BJ (cell line): Measurements from ENCODE around the gene MYCBPAP. TPM values are rescaled to one million over a fixed set of nuclear protein-coding genes. Genes with fewer than 3 reads are reported as not detected.

ENCODE experiments used
- CTCF ChIA-PET: fragments of 350-600 bp; formaldehyde crosslinking; extraction: SDS; loops from one replicate; lab custom pipeline; 2021; ENCODE audit warnings: antibody characterized with exemption, inconsistent platforms; lab: Yijun Ruan, JAX
- POLR2A ChIA-PET: fragments of 300-600 bp; sonication (Branson Sonifier 250); formaldehyde crosslinking; extraction: SDS; loops from one replicate; lab custom pipeline; 2021; ENCODE audit warnings: antibody characterized with exemption; lab: Charles Lee
- DNase-seq: peaks from one replicate; pipeline ENCODE4 v3.0.0-alpha.2; 2011; ENCODE audit warnings: low read depth
- H3K27me3 ChIP-seq: 2 replicates; pipeline ENCODE4 v1.6.0; 2011; ENCODE audit warnings: low read length; ENCODE audit not compliant: control insufficient read depth, insufficient read depth
- H3K36me3 ChIP-seq: 2 replicates; pipeline ENCODE4 v1.5.1; 2011; ENCODE audit warnings: low read length; ENCODE audit not compliant: control insufficient read depth, insufficient read depth
- H3K4me3 ChIP-seq: 2 replicates; pipeline ENCODE4 v1.5.1; 2011; ENCODE audit warnings: low read depth, mild to moderate bottlenecking, control low read depth, low read length
- polyA plus RNA-seq: library from polyadenylated mRNA; depleted of rRNA; stranded (reverse); fragments of >200 nt; gene quantifications from 2 replicates; pipeline ENCODE4 v1.2.3, GENCODE V29; 2011
- TF ChIP-seq, protein P1 (sequence below): IDR thresholded peaks from 2 replicates; pipeline ENCODE4 v1.5.1; 2011; ENCODE audit warnings: low read depth, mild to moderate bottlenecking, control low read depth, inconsistent platforms, low read length, moderate library complexity; ENCODE audit not compliant: insufficient read depth

The MYCBPAP gene
- polyA plus RNA-seq, 1 experiment: 0.67 TPM

DNA sequence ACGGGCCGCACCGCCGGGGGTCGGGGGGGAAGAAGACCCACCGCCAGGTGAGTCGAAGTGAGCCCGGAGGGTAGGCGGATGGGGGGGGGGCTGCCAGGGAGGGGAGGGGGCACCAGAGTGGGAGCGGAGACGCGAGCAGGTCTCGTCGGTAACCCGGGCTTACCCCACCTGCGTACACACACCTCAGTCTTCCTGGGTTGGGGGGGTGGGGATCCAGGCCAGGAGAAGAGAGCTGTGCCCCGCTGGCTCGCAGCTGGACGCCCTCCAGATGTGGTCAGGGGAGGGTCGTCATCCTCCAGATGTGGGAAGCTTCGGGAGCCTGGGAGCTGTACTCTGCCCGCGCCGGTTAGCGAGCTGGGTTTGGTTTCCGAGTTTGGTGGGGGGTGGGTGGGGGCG lies 53.5 kb downstream of the MYCBPAP start:
- ChIA-PET POLR2A (no interaction called here), CTCF (interaction anchor here (0.8 to 6.2 kb wide), 4 partner anchors 10 to 133 kb away, joined by 3 to 41 read pairs (median 22); no protein-coding TSS in a partner anchor)
- peaks cover 1% of the 10 kb centered on the region; the same call in 1 of the 2 replicates for H3K36me3 ChIP-seq
- peaks cover 43% of the 10 kb centered on the region for H3K27me3 ChIP-seq
- no peak for DNase-seq
- no peak overlapping the region for H3K4me3 ChIP-seq
- TF ChIP-seq, protein P1, sequence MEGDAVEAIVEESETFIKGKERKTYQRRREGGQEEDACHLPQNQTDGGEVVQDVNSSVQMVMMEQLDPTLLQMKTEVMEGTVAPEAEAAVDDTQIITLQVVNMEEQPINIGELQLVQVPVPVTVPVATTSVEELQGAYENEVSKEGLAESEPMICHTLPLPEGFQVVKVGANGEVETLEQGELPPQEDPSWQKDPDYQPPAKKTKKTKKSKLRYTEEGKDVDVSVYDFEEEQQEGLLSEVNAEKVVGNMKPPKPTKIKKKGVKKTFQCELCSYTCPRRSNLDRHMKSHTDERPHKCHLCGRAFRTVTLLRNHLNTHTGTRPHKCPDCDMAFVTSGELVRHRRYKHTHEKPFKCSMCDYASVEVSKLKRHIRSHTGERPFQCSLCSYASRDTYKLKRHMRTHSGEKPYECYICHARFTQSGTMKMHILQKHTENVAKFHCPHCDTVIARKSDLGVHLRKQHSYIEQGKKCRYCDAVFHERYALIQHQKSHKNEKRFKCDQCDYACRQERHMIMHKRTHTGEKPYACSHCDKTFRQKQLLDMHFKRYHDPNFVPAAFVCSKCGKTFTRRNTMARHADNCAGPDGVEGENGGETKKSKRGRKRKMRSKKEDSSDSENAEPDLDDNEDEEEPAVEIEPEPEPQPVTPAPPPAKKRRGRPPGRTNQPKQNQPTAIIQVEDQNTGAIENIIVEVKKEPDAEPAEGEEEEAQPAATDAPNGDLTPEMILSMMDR: no peak

DNA sequence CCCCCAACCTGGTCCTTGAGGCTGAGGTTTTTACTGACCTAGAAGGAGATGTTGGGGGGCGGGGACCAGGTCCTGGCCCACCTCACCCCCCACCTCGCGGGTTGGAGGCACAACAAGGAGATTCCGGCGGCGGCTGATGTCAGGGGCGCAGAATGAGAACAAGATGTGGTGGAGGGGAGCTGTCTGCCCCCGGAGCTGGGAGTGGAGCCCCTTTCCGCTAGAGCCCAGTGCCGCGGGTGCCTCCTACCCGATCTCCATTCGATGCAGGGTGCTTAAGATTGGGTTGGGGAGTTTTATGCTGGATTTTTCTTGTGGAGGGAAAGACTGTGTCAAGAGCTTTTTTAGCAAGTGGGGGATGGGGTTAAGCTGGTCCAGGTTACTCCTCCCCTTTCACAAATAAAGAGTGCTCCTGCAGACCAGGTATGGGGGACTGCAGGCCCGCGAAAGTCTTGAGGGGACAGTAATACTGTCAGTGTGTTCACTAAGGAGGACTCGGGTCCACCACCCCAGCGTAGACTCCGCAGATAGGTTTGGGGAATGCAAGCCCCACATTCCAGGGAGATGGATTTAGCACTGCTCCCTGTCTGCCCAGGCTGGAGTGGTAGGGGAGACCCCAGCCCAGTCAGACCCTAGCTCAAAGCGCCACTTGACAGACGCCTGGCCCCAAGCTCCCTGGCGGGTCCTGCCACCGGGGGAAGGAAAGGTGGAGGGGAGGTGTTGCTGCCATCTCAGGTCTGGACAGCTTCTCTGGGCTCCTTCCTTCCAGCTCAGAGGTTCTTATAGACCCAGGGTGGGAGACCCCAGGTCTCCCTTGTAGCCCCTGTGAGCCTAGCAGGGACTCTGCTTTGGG lies 54.2 kb downstream of the MYCBPAP start:
- peaks cover 47% of the 10 kb centered on the region for H3K27me3 ChIP-seq
- DNase-seq: no peak
- POLR2A ChIA-PET: no interaction called here
- CTCF ChIA-PET: interaction anchor here (0.7 to 6.2 kb wide), 11 partner anchors 10 to 132 kb away, joined by 3 to 41 read pairs (median 4); no protein-coding TSS in a partner anchor
- TF ChIP-seq, protein P1: no peak
- peaks cover 1% of the 10 kb centered on the region; the same call in 1 of the 2 replicates for H3K36me3 ChIP-seq
- no peak overlapping the region for H3K4me3 ChIP-seq

DNA sequence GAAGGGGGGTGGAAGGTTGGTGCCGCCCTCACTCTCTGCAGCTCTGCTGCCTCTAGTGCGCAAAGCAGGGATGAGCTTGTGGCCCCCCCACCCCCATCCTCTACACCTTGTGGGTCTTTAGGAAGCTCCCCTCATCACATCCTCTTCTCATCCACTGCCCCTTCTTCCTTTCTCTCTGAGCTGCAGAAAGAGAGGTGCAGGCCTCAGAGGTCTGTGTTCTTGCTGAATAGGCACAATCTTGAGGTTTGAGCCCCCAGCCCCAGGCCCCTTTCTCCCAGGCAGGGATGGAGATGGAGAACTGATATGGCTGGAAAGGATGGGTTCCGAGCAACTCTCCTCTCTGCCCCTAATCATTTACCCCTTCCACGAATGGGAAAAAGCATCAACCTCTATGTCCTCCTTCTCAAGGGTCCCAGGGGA lies 54.9 kb downstream of the MYCBPAP start:
- CTCF ChIA-PET: interaction anchor here (0.9 to 6.2 kb wide), 11 partner anchors 9 to 135 kb away, joined by 3 to 41 read pairs (median 4); no protein-coding TSS in a partner anchor

GRCh38 chr17:50564916-50565315 lies 56.7 kb downstream of the MYCBPAP start:
- H3K36me3 ChIP-seq: no peaks in the 10 kb centered on the region
- TF ChIP-seq, protein P1: no peak
- POLR2A ChIA-PET: no interaction called here
- CTCF ChIA-PET: interaction anchor here (0.9 to 6.2 kb wide), 6 partner anchors 14 to 130 kb away, joined by 3 to 34 read pairs (median 4); no protein-coding TSS in a partner anchor
- H3K4me3 ChIP-seq: no peak overlapping the region
- H3K27me3 ChIP-seq: peaks cover 31% of the 10 kb centered on the region
- no peak for DNase-seq

More for the DNA sequence above, 54.9 kb downstream of the MYCBPAP start:
- POLR2A ChIA-PET: no interaction called here
- no peak overlapping the region for H3K4me3 ChIP-seq
- no peak for DNase-seq
- TF ChIP-seq, protein P1: no peak
- H3K36me3 ChIP-seq: peaks cover under 1% of the 10 kb centered on the region; the same call in 1 of the 2 replicates
- peaks cover 47% of the 10 kb centered on the region for H3K27me3 ChIP-seq
